Keratinocyte (primary cell): Measurements from ENCODE around the gene ULK4. TPM values are rescaled to one million over a fixed set of nuclear protein-coding genes. Genes with fewer than 3 reads are reported as not detected.

Experiments used
- DNase-seq: peaks from one replicate; pipeline ENCODE4 v3.0.0-alpha.2; 2011; ENCODE audit warnings: low read depth, missing footprints, low spot score
- FAIRE-seq: peaks from 2 replicates; lab custom pipeline; 2011; peaks lifted over from hg19 to GRCh38; lab: Jason Lieb, UNC
- H2AFZ ChIP-seq: 2 replicates; pipeline ENCODE4 v1.6.0; 2012; ENCODE audit warnings: low read length, control low read depth, inconsistent platforms; ENCODE audit not compliant: control insufficient read depth
- H3K27ac ChIP-seq: 2 replicates; pipeline ENCODE4 v1.5.1; 2011; ENCODE audit warnings: low read length; ENCODE audit not compliant: control insufficient read depth, insufficient read depth
- H3K27me3 ChIP-seq: 3 replicates; pipeline ENCODE4 v1.6.0; 2011; ENCODE audit warnings: low read length; ENCODE audit not compliant: control insufficient read depth, insufficient read depth; ENCODE audit errors: extremely low read depth
- H3K36me3 ChIP-seq, 2 experiments: 2 replicates in 1 of 2; 3 replicates in 1 of 2; pipeline ENCODE4 v1.5.1; 2011; ENCODE audit warnings: low read length in 2 of 2, mild to moderate bottlenecking in 1 of 2; ENCODE audit not compliant: control insufficient read depth in 2 of 2, insufficient read depth in 2 of 2; ENCODE audit errors: extremely low read depth in 1 of 2
- H3K4me1 ChIP-seq: 3 replicates; pipeline ENCODE4 v1.5.1; 2011; ENCODE audit warnings: low read length; ENCODE audit not compliant: control insufficient read depth, insufficient read depth; ENCODE audit errors: extremely low read depth
- H3K4me2 ChIP-seq: 3 replicates; pipeline ENCODE4 v1.6.0; 2011; ENCODE audit warnings: low read depth, low read length; ENCODE audit not compliant: control insufficient read depth, insufficient read depth; ENCODE audit errors: extremely low read depth
- H3K4me3 ChIP-seq, 3 experiments: fragments of 200-600 bp in 1 of 3; sonication (generic) in 1 of 3; 2 replicates in 2 of 3; 3 replicates in 1 of 3; pipeline ENCODE4 v1.5.1; 2011 to 2016; ENCODE audit warnings: low read length in 3 of 3, mild to moderate bottlenecking in 3 of 3, control low read depth in 2 of 3, inconsistent platforms in 1 of 3, low read depth in 1 of 3, mixed read lengths in 1 of 3, mixed run types in 1 of 3, moderate library complexity in 1 of 3; ENCODE audit not compliant: control insufficient read depth in 2 of 3, insufficient read depth in 2 of 3; ENCODE audit errors: extremely low read depth in 1 of 3
- H3K79me2 ChIP-seq: 2 replicates; pipeline ENCODE4 v1.6.0; 2012; ENCODE audit warnings: low read length; ENCODE audit not compliant: control insufficient read depth, insufficient read depth
- H3K9ac ChIP-seq: 3 replicates; pipeline ENCODE4 v1.6.0; 2011; ENCODE audit warnings: low read length; ENCODE audit not compliant: control insufficient read depth, insufficient read depth; ENCODE audit errors: extremely low read depth
- H3K9me1 ChIP-seq: 3 replicates; pipeline ENCODE4 v1.6.0; 2011; ENCODE audit warnings: low read length; ENCODE audit not compliant: control insufficient read depth, insufficient read depth; ENCODE audit errors: extremely low read depth
- H3K9me3 ChIP-seq: 2 replicates; pipeline ENCODE4 v1.5.1; 2012; ENCODE audit warnings: low read depth, low read length; ENCODE audit not compliant: control insufficient read depth
- H4K20me1 ChIP-seq: 3 replicates; pipeline ENCODE4 v1.6.0; 2011; ENCODE audit warnings: low read length; ENCODE audit not compliant: control insufficient read depth, insufficient read depth; ENCODE audit errors: extremely low read depth
- EZH2 ChIP-seq: IDR thresholded peaks from one replicate; pipeline ENCODE4 v1.6.1; 2012; ENCODE audit warnings: inconsistent platforms, mild to moderate bottlenecking, low read length, moderate library complexity
- dilution Hi-C: fragments of 300-500 bp; cut with MboI; formaldehyde crosslinking; loops from one replicate; pipeline ENCODE4 v1.7.0; 2020; ENCODE audit warnings: low sequenced_read_pairs; ENCODE audit not compliant: extremely low pct_ligation_motif_present
- polyA plus RNA-seq, 5 experiments: library from polyadenylated mRNA; depleted of rRNA in 3 of 5; stranded (reverse) in 3 of 5; stranded (forward) in 1 of 5; unstranded in 1 of 5; fragments of >200 nt; gene quantifications; 1 replicate in 1 of 5; 2 replicates in 3 of 5; 3 replicates in 1 of 5; pipeline versions ENCODE4 v1.2.1 to v1.2.3, GENCODE V29; 2011 to 2012; ENCODE audit warnings: missing spikeins in 2 of 5, low read depth in 1 of 5, low replicate concordance in 1 of 5
- TF ChIP-seq, protein P1 (sequence below), 3 experiments: IDR thresholded peaks in 1 of 3; conservative IDR thresholded peaks in 1 of 3; optimal IDR thresholded peaks in 1 of 3; 2 replicates in 2 of 3; 3 replicates in 1 of 3; pipeline versions ENCODE3 to v1.5.1; 2011; ENCODE audit warnings: low read length in 3 of 3, mild to moderate bottlenecking in 3 of 3, moderate library complexity in 2 of 3, control low read depth in 1 of 3, inconsistent platforms in 1 of 3; ENCODE audit not compliant: insufficient read depth in 2 of 3; ENCODE audit errors: extremely low read depth in 1 of 3

The ULK4 gene
- polyA plus RNA-seq, 1 donor (not counting 4 experiments of a cell fraction or from before 2014, with no cell fraction given): 6.1 TPM

DNA sequence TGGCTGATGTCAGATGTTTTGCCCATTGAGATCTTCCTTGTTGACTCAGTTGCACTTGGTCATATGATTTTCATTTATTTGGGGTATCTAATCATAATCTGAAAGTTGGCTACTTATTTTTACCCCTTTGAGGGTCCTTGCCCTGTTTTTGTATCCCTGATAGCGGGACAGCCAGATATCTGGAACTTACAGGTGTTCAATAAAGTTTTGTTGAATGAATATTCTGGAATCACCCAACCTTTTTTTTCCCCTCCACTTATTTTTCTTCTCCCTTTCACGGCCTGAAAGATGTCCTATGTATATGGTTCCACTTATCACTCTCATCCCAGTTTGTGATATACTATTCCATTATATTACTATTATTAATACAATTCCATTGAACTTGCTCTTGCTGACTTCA lies 749.8 kb downstream of the ULK4 start:
- Histone ChIP-seq H3K27me3 (no peaks in the 10 kb centered on the region), H3K9me1 (peaks cover 4% of the 10 kb centered on the region), H3K9ac (no peak overlapping the region), H3K36me3 (peaks cover 0 to 5% of the 10 kb centered on the region in 2 experiments), H3K4me2 (no peak overlapping the region), H3K27ac (no peak overlapping the region), H2AFZ (no peak overlapping the region), H4K20me1 (peaks cover 69% of the 10 kb centered on the region), H3K4me1 (peaks cover 13% of the 10 kb centered on the region), H3K79me2 (peaks cover 98% of the 10 kb centered on the region), H3K4me3 (no peak overlapping the region), H3K9me3 (no peaks in the 10 kb centered on the region)
- dilution Hi-C loops: no loop called here
- TF ChIP-seq, protein P1, sequence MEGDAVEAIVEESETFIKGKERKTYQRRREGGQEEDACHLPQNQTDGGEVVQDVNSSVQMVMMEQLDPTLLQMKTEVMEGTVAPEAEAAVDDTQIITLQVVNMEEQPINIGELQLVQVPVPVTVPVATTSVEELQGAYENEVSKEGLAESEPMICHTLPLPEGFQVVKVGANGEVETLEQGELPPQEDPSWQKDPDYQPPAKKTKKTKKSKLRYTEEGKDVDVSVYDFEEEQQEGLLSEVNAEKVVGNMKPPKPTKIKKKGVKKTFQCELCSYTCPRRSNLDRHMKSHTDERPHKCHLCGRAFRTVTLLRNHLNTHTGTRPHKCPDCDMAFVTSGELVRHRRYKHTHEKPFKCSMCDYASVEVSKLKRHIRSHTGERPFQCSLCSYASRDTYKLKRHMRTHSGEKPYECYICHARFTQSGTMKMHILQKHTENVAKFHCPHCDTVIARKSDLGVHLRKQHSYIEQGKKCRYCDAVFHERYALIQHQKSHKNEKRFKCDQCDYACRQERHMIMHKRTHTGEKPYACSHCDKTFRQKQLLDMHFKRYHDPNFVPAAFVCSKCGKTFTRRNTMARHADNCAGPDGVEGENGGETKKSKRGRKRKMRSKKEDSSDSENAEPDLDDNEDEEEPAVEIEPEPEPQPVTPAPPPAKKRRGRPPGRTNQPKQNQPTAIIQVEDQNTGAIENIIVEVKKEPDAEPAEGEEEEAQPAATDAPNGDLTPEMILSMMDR (optimal IDR thresholded peaks at IDR 0.05 in 1 of 3, IDR thresholded peaks at IDR 0.05 in 1 of 3, conservative IDR thresholded peaks at IDR 0.05 in 1 of 3; ENCODE audit: extremely low read depth in 1 of 3, insufficient read depth in 2 of 3, low read length in 3 of 3): no peak
- TF ChIP-seq EZH2: no peak
- FAIRE-seq (no peak), DNase-seq (no peak)

DNA sequence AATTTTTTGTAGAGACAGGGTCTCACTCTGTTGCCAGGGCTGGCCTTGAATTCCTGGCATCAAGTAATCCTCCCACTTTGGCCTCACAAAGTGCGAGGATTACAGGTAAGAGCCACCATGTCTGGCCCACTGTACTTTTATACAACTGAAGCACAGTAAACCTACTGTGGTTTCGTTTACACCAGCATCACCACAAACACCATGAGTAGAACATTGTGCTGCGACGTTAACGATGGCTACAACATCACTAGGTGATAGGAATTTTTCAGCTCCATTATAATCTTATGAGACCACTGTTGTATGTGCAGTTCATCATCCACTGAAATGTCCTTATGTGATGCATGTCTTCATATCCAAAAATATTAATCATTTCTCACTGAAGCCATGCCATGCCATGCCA lies 750.9 kb downstream of the ULK4 start:
- peaks cover 7% of the 10 kb centered on the region for H3K4me1 ChIP-seq

More for the DNA sequence above, 750.9 kb downstream of the ULK4 start:
- dilution Hi-C loops: no loop called here
- FAIRE-seq (no peak), DNase-seq (no peak)
- no peak for TF ChIP-seq EZH2
- TF ChIP-seq, protein P1 (optimal IDR thresholded peaks at IDR 0.05 in 1 of 3, IDR thresholded peaks at IDR 0.05 in 1 of 3, conservative IDR thresholded peaks at IDR 0.05 in 1 of 3; ENCODE audit: extremely low read depth in 1 of 3, insufficient read depth in 2 of 3, low read length in 3 of 3): no peak
- no peak overlapping the region for H3K4me2 ChIP-seq
- H3K9ac ChIP-seq: no peak overlapping the region
- no peak overlapping the region for H2AFZ ChIP-seq
- no peak overlapping the region for H3K27ac ChIP-seq
- H3K79me2 ChIP-seq: peaks cover 98% of the 10 kb centered on the region
- peaks cover 1 to 5% of the 10 kb centered on the region in 2 experiments for H3K36me3 ChIP-seq
- peaks cover 72% of the 10 kb centered on the region for H4K20me1 ChIP-seq
- no peak overlapping the region for H3K4me3 ChIP-seq
- H3K9me3 ChIP-seq: no peaks in the 10 kb centered on the region
- H3K27me3 ChIP-seq: no peaks in the 10 kb centered on the region
- peaks cover 4% of the 10 kb centered on the region for H3K9me1 ChIP-seq
